Measurements from ENCODE around the gene SERTAD1. TPM values are rescaled to one million over a fixed set of nuclear protein-coding genes. Genes with fewer than 3 reads are reported as not detected.
"Not testable (repeated sequence)": the region's sequence is repeated elsewhere in the genome, so short reads cannot be mapped to it uniquely, and the experiment has no call there.

Gene SERTAD1
- total and polyA plus RNA-seq, 4 experiments from 2014 or later, result 5.4 to 11.3 (median 10.6) TPM

DNA sequence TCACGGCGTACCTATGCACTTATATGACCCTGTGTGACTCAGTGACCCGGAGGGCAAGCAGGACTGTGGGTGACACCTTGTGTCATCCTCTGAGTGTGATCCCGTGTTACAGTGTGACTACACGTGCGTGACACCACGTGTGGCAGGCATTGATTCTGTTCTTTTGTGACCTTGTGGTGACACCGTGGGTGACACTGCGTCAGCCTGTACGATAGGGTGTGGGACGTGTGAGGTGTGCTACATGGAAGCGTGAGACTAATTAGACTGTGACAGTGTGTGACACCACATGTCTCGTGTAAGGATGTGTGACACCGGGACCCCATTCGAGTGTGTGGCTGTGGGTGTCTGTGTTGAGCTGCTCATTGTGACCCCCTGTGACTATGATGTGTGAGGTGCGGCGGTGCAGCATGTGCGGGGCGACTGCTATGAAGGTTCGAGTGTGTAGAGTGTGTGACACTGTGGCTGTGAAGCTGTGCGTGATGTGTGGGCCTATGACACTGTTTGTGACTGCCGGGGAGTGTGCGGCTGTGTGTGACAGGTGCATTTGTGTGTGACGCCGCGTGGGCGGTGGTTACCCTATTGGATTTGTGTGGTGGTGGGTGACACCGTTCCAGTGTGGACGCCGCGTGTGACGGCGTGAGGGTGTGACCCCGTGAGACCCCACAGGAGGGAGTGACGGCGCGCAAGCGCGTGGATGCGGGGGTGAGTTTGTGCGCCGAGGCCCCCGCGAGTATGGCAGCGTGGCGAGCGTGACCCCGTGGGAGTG is 40.6 kb upstream of the SERTAD1 start:
- ChIA-PET POLR2A (ENCODE audit: partially characterized antibody) (interaction anchor here (0.6 to 4.6 kb wide), 19 partner anchors 13 to 1403 kb away, joined by 3 to 51 read pairs (median 4); partner anchors contain the start of genes C19orf47, LTBP4, PLD3 and SERTAD1), CTCF (ENCODE audit: partially characterized antibody) (interaction anchor here (0.9 to 4.4 kb wide), 11 partner anchors 7 to 169 kb away, joined by 3 to 66 read pairs (median 18); partner anchors contain the start of genes SERTAD1 and SERTAD3)
- peak overlapping the region; percentile 67 to 72 for H3K4me3 ChIP-seq (ENCODE audit: low read length in 2 of 2)
- no peaks in the 10 kb centered on the region for H3K9me3 ChIP-seq (ENCODE audit: control insufficient read depth in 1 of 2, low read length in 2 of 2)
- peaks cover 28% of the 10 kb centered on the region for H3K4me1 ChIP-seq (ENCODE audit: insufficient read depth, low read length)
- peak overlapping the region; percentile 79 to 98 (median 95) for H3K27ac Mint-ChIP-seq
- peak in 3 of 5 donors; percentile 86 to 98 (median 86) for DNase-seq
- H3K4me3 Mint-ChIP-seq, result peak overlapping the region; percentile 85 to 96 (median 86)
- no peaks in the 10 kb centered on the region for H3K36me3 ChIP-seq (ENCODE audit: insufficient read depth, low read length)
- H3K27ac ChIP-seq (ENCODE audit: low read depth, low read length), result peak overlapping the region; percentile 39
- peaks cover 4 to 6% of the 10 kb centered on the region in 2 donors for H3K36me3 Mint-ChIP-seq
- peaks cover 20 to 31% (median 24%) of the 10 kb centered on the region in 4 donors for H3K4me1 Mint-ChIP-seq
- H3K27me3 Mint-ChIP-seq, result peaks cover 6 to 20% of the 10 kb centered on the region in 2 donors
- H3K9me3 Mint-ChIP-seq, result peaks cover 0 to 2% (median 0%) of the 10 kb centered on the region in 8 donors
- no peaks in the 10 kb centered on the region for H3K27me3 ChIP-seq (ENCODE audit: insufficient read depth, low read length)
- intact Hi-C loops (cut with micrococcal nuclease), result loop anchor here (2.0 to 5.0 kb wide), 2 partner anchors 62 to 64 kb away; no protein-coding TSS in a partner anchor

DNA sequence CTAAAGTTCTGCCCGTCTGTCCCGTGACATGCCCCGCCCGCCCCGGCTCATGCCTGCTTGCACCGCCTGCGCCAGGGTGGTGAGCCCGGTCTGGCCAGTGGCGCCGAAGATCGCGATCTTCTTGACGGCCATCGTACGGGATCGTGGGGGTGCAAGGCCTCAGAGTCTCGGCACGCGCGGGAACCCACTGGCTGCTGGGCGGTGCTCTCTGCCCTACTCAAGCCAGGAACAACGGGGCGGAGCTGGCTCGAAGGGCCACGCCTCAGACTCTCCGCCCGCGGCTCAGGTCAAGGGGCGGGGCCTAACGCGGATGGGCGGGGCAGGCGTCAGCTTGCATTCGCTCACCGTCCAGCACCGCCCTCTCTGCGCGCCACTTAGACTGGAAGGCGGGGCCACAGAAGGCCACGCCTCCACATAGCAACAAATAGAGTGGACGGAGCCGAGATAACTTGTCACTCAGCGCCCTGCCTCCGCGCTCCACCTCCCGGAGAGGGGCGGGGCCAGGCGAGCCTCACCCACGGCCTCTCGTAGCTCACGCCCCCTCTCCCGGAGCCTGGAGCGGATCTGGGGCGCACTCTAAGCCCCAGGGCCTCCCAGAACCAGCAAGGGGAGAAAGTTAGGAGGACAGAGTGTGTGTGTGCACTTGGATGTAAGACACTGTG is 39.9 kb upstream of the SERTAD1 start, which contains the start of gene BLVRB:
Gene BLVRB, minus strand, starts transcription at position 189 of the 662 bp plus-strand sequence. Its CDS starts 57 bp downstream, at position 132.
- Histone ChIP-seq H3K4me1 (ENCODE audit: insufficient read depth, low read length) (peaks cover 28% of the 10 kb centered on the region), H3K27me3 (ENCODE audit: insufficient read depth, low read length) (no peaks in the 10 kb centered on the region), H3K4me3 (ENCODE audit: low read length in 2 of 2) (peak within 1 kb of the TSS; percentile 67 to 72), H3K9me3 (ENCODE audit: control insufficient read depth in 1 of 2, low read length in 2 of 2) (no peaks in the 10 kb centered on the region), H3K36me3 (ENCODE audit: insufficient read depth, low read length) (no peaks in the 10 kb centered on the region), H3K27ac (ENCODE audit: low read depth, low read length) (peak within 1 kb of the TSS; percentile 52)
- peaks cover 22 to 31% (median 24%) of the 10 kb centered on the region in 4 donors for H3K4me1 Mint-ChIP-seq
- H3K27me3 Mint-ChIP-seq, result peaks cover 6 to 20% of the 10 kb centered on the region in 2 donors
- DNase-seq, result peak; percentile 98 to 99 (median 99)
- POLR2A ChIA-PET (ENCODE audit: partially characterized antibody), result interaction anchor here (0.5 to 4.6 kb wide), 22 partner anchors 12 to 1402 kb away, joined by 3 to 51 read pairs (median 4); partner anchors contain the start of genes C19orf47, LTBP4, PLD3 and SERTAD1
- H3K9me3 Mint-ChIP-seq, result peaks cover 0 to 2% (median 0%) of the 10 kb centered on the region in 8 donors
- H3K36me3 Mint-ChIP-seq, result peaks cover 4 to 6% of the 10 kb centered on the region in 2 donors
- peak within 1 kb of the TSS; percentile 85 to 96 (median 86) for H3K4me3 Mint-ChIP-seq
- CTCF ChIA-PET (ENCODE audit: partially characterized antibody), result interaction anchor here (0.9 to 4.4 kb wide), 13 partner anchors 8 to 169 kb away, joined by 3 to 66 read pairs (median 13); partner anchors contain the start of genes SERTAD1 and SERTAD3
- intact Hi-C loops (cut with micrococcal nuclease), result loop anchor here (1.0 to 5.0 kb wide), 8 partner anchors 21 to 139 kb away; partner anchors contain the start of genes C19orf47, PLD3, SERTAD1 and SERTAD3
- peak within 1 kb of the TSS; percentile 79 to 98 (median 95) for H3K27ac Mint-ChIP-seq

DNA sequence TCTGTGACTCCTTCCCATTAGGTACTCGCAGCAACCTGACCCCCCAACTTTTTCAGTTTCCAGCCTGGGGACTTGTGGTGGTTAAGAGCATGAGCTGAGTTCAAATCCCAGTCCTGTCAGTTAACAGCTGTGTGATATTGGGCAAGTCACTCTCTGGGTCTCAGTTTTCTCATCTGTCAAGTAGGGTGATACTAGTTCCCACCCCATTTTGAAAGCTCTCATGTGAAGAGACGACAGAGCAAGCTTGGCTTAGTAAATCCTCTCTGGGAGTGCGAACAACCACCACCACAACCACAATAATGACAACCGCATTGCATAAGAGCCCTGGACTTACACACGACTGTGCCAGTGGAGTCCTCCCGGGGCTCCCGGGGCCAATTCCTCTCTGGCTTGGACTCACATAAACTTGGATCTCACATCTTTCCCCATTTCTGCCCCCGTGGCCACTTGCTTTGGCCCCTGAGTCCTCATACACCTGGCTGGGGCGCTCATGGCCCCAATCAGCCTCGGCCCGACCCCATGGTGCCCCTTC is 39.3 kb upstream of the SERTAD1 start:
- Mint-ChIP-seq H3K4me3 (peak overlapping the region; percentile 85 to 96 (median 86)), H3K9me3 (peaks cover 0 to 2% (median 0%) of the 10 kb centered on the region in 8 donors), H3K4me1 (peaks cover 22 to 31% (median 24%) of the 10 kb centered on the region in 4 donors), H3K27ac (peak overlapping the region; percentile 79 to 98 (median 92)), H3K36me3 (peaks cover 4 to 6% of the 10 kb centered on the region in 2 donors), H3K27me3 (peaks cover 6 to 18% of the 10 kb centered on the region in 2 donors)
- H3K27ac ChIP-seq (ENCODE audit: low read depth, low read length), result peak overlapping the region; percentile 52
- ChIA-PET CTCF (ENCODE audit: partially characterized antibody) (interaction anchor here (0.9 to 4.4 kb wide), 16 partner anchors 9 to 170 kb away, joined by 3 to 66 read pairs (median 8); partner anchors contain the start of genes SERTAD1 and SERTAD3), POLR2A (ENCODE audit: partially characterized antibody) (interaction anchor here (0.5 to 4.6 kb wide), 15 partner anchors 19 to 798 kb away, joined by 3 to 51 read pairs (median 5); partner anchors contain the start of genes C19orf47, LTBP4, PLD3 and SERTAD1)
- intact Hi-C loops (cut with micrococcal nuclease), result loop anchor here (1.0 to 5.0 kb wide), 7 partner anchors 21 to 140 kb away; partner anchors contain the start of genes C19orf47, PLD3, SERTAD1 and SERTAD3
- no peaks in the 10 kb centered on the region for H3K36me3 ChIP-seq (ENCODE audit: insufficient read depth, low read length)
- no peaks in the 10 kb centered on the region for H3K27me3 ChIP-seq (ENCODE audit: insufficient read depth, low read length)
- peak overlapping the region; percentile 61 to 72 for H3K4me3 ChIP-seq (ENCODE audit: low read length in 2 of 2)
- H3K4me1 ChIP-seq (ENCODE audit: insufficient read depth, low read length), result peaks cover 28% of the 10 kb centered on the region
- no peaks in the 10 kb centered on the region for H3K9me3 ChIP-seq (ENCODE audit: control insufficient read depth in 1 of 2, low read length in 2 of 2)
- DNase-seq, result peak in 4 of 5 donors; percentile 39 to 71 (median 43)

DNA sequence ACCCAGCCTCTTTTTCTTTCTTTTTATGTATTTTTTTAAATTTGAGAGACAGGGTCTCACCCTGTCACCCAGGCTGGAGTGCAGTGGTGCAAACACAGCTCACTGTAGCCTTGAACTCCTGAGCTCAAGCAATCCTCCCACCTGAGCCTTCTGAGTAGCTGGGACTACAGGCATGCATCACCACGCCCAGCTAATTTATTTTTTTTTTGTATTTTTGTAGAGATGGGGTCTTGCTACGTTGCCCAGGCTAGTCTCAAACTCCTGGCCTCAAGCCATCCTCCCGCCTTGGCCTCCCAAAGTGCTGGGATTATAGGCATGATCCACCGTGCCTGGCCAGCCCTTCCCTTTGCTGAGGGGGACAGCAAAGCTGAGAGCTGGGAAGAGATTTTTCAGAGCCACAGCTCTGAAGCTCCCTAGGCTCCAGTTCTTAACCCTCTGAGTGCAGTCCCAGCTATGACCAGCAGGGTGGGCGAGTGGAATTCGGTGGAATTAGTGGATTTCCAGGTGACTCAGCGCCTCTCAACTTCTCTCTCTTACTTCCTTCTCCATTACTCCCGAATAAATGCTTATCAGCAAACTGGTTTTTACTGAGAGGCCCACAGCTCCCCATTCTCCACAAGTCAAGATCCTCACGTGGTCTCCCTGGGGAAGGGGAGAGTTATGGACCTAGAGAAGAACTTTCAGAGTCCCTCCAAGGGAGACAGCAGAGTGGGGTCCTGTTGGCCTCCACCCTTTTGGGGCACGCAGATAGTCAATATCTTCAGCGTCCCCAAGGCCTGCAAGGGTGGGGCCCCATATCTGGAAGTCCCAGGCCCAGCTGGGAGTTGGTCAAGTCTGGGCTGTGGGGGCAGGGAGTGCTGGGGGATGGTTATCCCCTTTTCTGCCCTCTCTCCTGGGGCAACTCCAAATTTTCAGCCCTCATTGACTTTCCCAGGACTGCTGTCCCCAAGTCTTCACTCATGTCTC is 38.5 kb upstream of the SERTAD1 start:
- Mint-ChIP-seq H3K27me3 (peaks cover 6 to 18% of the 10 kb centered on the region in 2 donors), H3K4me1 (peaks cover 22 to 31% (median 24%) of the 10 kb centered on the region in 4 donors), H3K36me3 (peaks cover 4 to 6% of the 10 kb centered on the region in 2 donors), H3K4me3 (peak overlapping the region; percentile 85 to 96 (median 86)), H3K9me3 (peaks cover 0 to 2% (median 0%) of the 10 kb centered on the region in 8 donors), H3K27ac (peak overlapping the region; percentile 25 to 98 (median 85))
- peak; percentile 54 to 69 (median 63) for DNase-seq
- Histone ChIP-seq H3K9me3 (ENCODE audit: control insufficient read depth in 1 of 2, low read length in 2 of 2) (no peaks in the 10 kb centered on the region), H3K4me1 (ENCODE audit: insufficient read depth, low read length) (peaks cover 28% of the 10 kb centered on the region), H3K4me3 (ENCODE audit: low read length in 2 of 2) (no peak overlapping the region), H3K27me3 (ENCODE audit: insufficient read depth, low read length) (no peaks in the 10 kb centered on the region), H3K27ac (ENCODE audit: low read depth, low read length) (no peak overlapping the region), H3K36me3 (ENCODE audit: insufficient read depth, low read length) (no peaks in the 10 kb centered on the region)
- intact Hi-C loops (cut with micrococcal nuclease), result loop anchor here (1.0 to 5.0 kb wide), 8 partner anchors 20 to 170 kb away; partner anchors contain the start of genes C19orf47, PLD3, SERTAD1 and SERTAD3
- ChIA-PET CTCF (ENCODE audit: partially characterized antibody) (interaction anchor here (0.6 to 4.4 kb wide), 27 partner anchors 9 to 171 kb away, joined by 3 to 66 read pairs (median 5); partner anchors contain the start of genes C19orf47, PLD3, SERTAD1 and SERTAD3), POLR2A (ENCODE audit: partially characterized antibody) (interaction anchor here (0.8 to 4.6 kb wide), 10 partner anchors 20 to 149 kb away, joined by 3 to 51 read pairs (median 11); partner anchors contain the start of genes C19orf47, LTBP4, PLD3 and SERTAD1)

DNA sequence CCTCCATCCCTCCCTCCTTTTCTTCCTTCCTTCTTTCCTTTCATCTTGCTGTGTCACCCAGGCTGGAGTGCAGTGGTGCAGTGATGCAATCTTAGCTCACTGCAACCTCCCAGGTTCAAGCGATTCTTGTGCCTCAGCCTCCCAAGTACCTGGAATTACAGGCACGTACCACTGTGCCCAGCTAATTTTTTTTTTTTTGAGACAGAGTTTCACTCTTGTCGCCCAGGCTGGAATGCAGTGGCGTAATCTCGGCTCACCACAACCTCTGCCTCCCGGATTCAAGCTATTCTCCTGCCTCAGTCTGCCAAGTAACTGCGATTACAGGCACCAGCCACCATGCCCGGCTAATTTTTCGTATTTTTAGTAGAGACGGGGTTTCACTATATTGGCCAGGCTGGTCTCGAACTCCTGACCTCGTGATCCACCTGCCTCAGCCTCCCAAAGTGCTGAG is 37.8 kb upstream of the SERTAD1 start:
- not testable (repeated sequence) for H3K36me3 ChIP-seq (ENCODE audit: insufficient read depth, low read length); H3K36me3 Mint-ChIP-seq; H3K4me3 ChIP-seq (ENCODE audit: low read length in 2 of 2); H3K27me3 ChIP-seq (ENCODE audit: insufficient read depth, low read length); DNase-seq; H3K9me3 ChIP-seq (ENCODE audit: control insufficient read depth in 1 of 2, low read length in 2 of 2); H3K27ac Mint-ChIP-seq; H3K27ac ChIP-seq (ENCODE audit: low read depth, low read length); H3K4me3 Mint-ChIP-seq; H3K9me3 Mint-ChIP-seq
- peaks cover 28% of the 10 kb centered on the region for H3K4me1 ChIP-seq (ENCODE audit: insufficient read depth, low read length)
- peaks cover 6 to 18% of the 10 kb centered on the region in 2 donors for H3K27me3 Mint-ChIP-seq
- ChIA-PET POLR2A (ENCODE audit: partially characterized antibody) (interaction anchor here (0.9 to 4.6 kb wide), 5 partner anchors 20 to 140 kb away, joined by 3 to 51 read pairs (median 38); partner anchors contain the start of genes LTBP4 and SERTAD3), CTCF (ENCODE audit: partially characterized antibody) (interaction anchor here (0.6 to 4.4 kb wide), 23 partner anchors 10 to 172 kb away, joined by 3 to 66 read pairs (median 5); partner anchors contain the start of genes C19orf47, PLD3, SERTAD1 and SERTAD3)
- peaks cover 22 to 31% (median 24%) of the 10 kb centered on the region in 4 donors for H3K4me1 Mint-ChIP-seq
- intact Hi-C loops (cut with micrococcal nuclease), result loop anchor here (1.0 to 2.0 kb wide), 2 partner anchors 141 to 171 kb away; no protein-coding TSS in a partner anchor
